Measurements from ENCODE around the gene CDS1.
"Not testable (repeated sequence)": the region's sequence is repeated elsewhere in the genome, so short reads cannot be mapped to it uniquely, and the experiment has no call there.

Gene CDS1

DNA sequence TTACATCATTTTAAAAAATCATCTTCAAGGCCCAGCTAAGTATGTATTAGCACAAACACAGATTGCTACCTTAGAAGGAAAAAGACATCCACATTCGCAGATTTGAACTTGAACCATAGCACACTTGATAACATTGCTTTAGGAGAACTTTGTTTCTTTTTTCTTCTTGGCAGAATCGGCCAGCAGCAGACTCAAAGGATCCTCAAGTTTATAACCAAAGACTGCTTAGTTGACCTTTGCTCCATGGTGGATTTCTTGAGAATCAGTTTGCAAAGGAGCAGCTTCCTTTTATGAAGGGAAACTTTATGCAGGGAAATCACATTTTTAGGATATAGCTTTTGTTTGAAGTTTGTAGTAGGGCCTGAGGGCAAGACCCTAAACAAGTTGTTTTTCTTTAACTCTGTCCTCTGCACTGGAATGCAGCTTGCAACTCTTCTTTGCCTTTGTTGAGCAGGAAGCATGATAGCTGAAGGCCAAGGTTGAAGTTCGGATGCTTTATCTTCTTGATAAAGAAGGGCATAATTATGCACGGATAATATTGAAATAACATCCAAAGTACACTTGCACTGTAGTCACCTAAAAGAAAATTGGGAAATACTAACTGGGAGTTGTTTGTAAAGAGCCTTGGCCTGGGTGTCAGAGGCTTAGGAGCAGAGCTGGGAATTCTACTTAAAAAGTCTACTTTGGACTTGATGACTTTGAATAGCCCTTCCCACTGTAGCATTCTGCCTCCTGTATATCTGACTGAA lies 78.4 kb downstream of the CDS1 start:
- Histone ChIP-seq H3K27ac (ENCODE audit: low read length) (no peak overlapping the region), H2AFZ (ENCODE audit: low read depth, low read length) (no peak overlapping the region), H4K20me1 (ENCODE audit: insufficient read depth, low read length) (no peaks in the 10 kb centered on the region), H3K4me3 (ENCODE audit: low read length) (no peak overlapping the region), H3K9me3 (ENCODE audit: insufficient read depth, low read length) (no peaks in the 10 kb centered on the region), H3K9ac (ENCODE audit: low read length) (no peak overlapping the region), H3K79me2 (ENCODE audit: low read length) (no peaks in the 10 kb centered on the region), H3K27me3 (ENCODE audit: low read depth, low read length) (no peaks in the 10 kb centered on the region), H3K4me2 (ENCODE audit: low read length) (no peak overlapping the region), H3K36me3 (replicated peaks; ENCODE audit: low read depth, low read length) (no peaks in the 10 kb centered on the region), H3K4me1 (ENCODE audit: low read length) (no peaks in the 10 kb centered on the region)
- no peak for TF ChIP-seq EZH2phosphoT487 (IDR thresholded peaks at IDR 0.05; ENCODE audit: low read depth)
- TF ChIP-seq, protein P1, sequence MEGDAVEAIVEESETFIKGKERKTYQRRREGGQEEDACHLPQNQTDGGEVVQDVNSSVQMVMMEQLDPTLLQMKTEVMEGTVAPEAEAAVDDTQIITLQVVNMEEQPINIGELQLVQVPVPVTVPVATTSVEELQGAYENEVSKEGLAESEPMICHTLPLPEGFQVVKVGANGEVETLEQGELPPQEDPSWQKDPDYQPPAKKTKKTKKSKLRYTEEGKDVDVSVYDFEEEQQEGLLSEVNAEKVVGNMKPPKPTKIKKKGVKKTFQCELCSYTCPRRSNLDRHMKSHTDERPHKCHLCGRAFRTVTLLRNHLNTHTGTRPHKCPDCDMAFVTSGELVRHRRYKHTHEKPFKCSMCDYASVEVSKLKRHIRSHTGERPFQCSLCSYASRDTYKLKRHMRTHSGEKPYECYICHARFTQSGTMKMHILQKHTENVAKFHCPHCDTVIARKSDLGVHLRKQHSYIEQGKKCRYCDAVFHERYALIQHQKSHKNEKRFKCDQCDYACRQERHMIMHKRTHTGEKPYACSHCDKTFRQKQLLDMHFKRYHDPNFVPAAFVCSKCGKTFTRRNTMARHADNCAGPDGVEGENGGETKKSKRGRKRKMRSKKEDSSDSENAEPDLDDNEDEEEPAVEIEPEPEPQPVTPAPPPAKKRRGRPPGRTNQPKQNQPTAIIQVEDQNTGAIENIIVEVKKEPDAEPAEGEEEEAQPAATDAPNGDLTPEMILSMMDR (IDR thresholded peaks at IDR 0.05; ENCODE audit: low read depth, low read length) = no peak

DNA sequence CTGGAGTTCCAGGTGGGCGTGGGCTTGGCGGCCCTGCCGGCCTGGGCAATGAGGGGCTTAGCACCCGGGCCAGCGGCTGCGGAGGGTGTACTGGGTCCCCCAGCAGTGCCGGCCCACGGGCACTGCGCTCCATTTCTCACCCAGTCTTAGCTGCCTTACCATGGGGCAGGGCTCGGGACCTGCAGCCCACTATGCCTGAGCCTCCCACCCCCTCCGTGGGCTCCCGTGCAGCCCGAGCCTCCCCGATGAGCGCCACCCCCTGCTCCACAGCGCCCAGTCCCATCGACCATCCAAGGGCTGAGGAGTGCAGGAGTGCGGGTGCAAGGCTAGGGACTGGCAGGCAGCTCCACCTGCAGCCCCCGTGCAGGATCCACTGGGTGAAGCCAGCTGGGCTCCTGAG lies 81.8 kb downstream of the CDS1 start:
- not testable (repeated sequence) for H3K27me3 ChIP-seq (ENCODE audit: low read depth, low read length); H3K9ac ChIP-seq (ENCODE audit: low read length); H3K27ac ChIP-seq (ENCODE audit: low read length); H3K36me3 ChIP-seq (replicated peaks; ENCODE audit: low read depth, low read length); H4K20me1 ChIP-seq (ENCODE audit: insufficient read depth, low read length); H3K79me2 ChIP-seq (ENCODE audit: low read length); H3K4me3 ChIP-seq (ENCODE audit: low read length); H3K4me2 ChIP-seq (ENCODE audit: low read length); H3K9me3 ChIP-seq (ENCODE audit: insufficient read depth, low read length); H2AFZ ChIP-seq (ENCODE audit: low read depth, low read length)
- H3K4me1 ChIP-seq (ENCODE audit: low read length) = peaks cover 17% of the 10 kb centered on the region

DNA sequence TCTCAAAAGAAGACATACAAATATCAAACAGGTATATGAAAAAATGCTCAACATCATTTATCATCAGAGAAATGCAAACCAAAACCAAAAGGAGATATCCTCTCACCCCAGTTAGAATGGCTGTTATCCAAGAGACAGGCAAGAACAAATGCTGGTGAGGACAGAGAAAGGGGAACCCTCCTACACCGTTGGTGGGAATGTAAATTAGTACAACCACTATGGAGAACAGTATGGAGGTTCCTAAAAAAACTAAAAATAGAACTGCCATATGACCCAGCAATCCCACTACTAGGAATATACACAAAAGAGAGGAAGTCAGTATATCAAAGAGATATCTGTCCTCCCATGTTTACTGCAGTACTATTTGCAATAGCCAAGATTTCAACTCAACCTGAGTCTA lies 83.5 kb downstream of the CDS1 start:
- no peak for TF ChIP-seq EZH2phosphoT487 (IDR thresholded peaks at IDR 0.05; ENCODE audit: low read depth)
- TF ChIP-seq, protein P1 (IDR thresholded peaks at IDR 0.05; ENCODE audit: low read depth, low read length) = no peak
- no peak overlapping the region for H2AFZ ChIP-seq (ENCODE audit: low read depth, low read length)
- H3K79me2 ChIP-seq (ENCODE audit: low read length) = no peaks in the 10 kb centered on the region
- no peaks in the 10 kb centered on the region for H3K36me3 ChIP-seq (replicated peaks; ENCODE audit: low read depth, low read length)
- H4K20me1 ChIP-seq (ENCODE audit: insufficient read depth, low read length) = no peaks in the 10 kb centered on the region
- no peak overlapping the region for H3K4me3 ChIP-seq (ENCODE audit: low read length)
- no peak overlapping the region for H3K9ac ChIP-seq (ENCODE audit: low read length)
- no peaks in the 10 kb centered on the region for H3K27me3 ChIP-seq (ENCODE audit: low read depth, low read length)
- no peak overlapping the region for H3K27ac ChIP-seq (ENCODE audit: low read length)
- no peak overlapping the region for H3K4me2 ChIP-seq (ENCODE audit: low read length)
- peaks cover 6% of the 10 kb centered on the region; the same call in 1 of the 2 replicates for H3K9me3 ChIP-seq (ENCODE audit: insufficient read depth, low read length)
- peaks cover 26% of the 10 kb centered on the region for H3K4me1 ChIP-seq (ENCODE audit: low read length)

DNA sequence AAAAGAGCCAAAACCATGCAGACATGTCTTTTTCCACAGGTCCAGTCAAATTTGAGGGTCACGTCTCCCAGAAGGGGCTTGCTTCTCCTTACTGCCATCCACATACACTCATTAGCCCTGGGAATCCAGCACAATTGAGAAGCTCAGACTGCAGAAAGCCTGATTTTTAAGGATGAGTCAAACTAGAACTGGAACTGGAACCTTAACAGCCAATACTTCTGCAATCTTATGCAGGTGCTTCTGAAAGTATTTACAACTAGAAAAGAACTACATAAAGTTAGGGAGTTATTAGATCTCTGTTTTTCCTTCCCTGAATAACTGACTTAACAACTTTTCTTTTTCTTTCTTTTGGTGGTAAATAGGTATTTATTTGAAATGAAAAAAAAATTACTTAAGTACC lies 86.3 kb downstream of the CDS1 start:
- H3K9me3 ChIP-seq (ENCODE audit: insufficient read depth, low read length) = peaks cover 6% of the 10 kb centered on the region; the same call in 1 of the 2 replicates
- TF ChIP-seq, protein P1 (IDR thresholded peaks at IDR 0.05; ENCODE audit: low read depth, low read length) = no peak
- no peak for TF ChIP-seq EZH2phosphoT487 (IDR thresholded peaks at IDR 0.05; ENCODE audit: low read depth)

More for the DNA sequence above, 86.3 kb downstream of the CDS1 start:
- no peaks in the 10 kb centered on the region for H3K27me3 ChIP-seq (ENCODE audit: low read depth, low read length)
- peak overlapping the region; percentile 70 for H3K4me2 ChIP-seq (ENCODE audit: low read length)
- no peak overlapping the region for H2AFZ ChIP-seq (ENCODE audit: low read depth, low read length)
- H3K4me1 ChIP-seq (ENCODE audit: low read length) = peaks cover 26% of the 10 kb centered on the region
- H3K79me2 ChIP-seq (ENCODE audit: low read length) = no peaks in the 10 kb centered on the region
- no peaks in the 10 kb centered on the region for H3K36me3 ChIP-seq (replicated peaks; ENCODE audit: low read depth, low read length)
- H3K9ac ChIP-seq (ENCODE audit: low read length) = no peak overlapping the region
- no peaks in the 10 kb centered on the region for H4K20me1 ChIP-seq (ENCODE audit: insufficient read depth, low read length)
- peak overlapping the region; percentile 56 for H3K27ac ChIP-seq (ENCODE audit: low read length)
- H3K4me3 ChIP-seq (ENCODE audit: low read length) = peak overlapping the region; percentile 27
